Inferior parietal cortex (tissue), 1 donor: ENCODE data around the gene PLEKHA8.

Source experiments
- DNase-seq: peaks from one replicate; pipeline ENCODE4 v3.0.0-alpha.2; 2016; ENCODE audit errors: extremely low spot score

PLEKHA8 gene

GRCh38 chr7:30102281-30102680 lies 74.1 kb downstream of the PLEKHA8 start:
- DNase-seq, result no peak

GRCh38 chr7:30104157-30104556 lies 75.9 kb downstream of the PLEKHA8 start:
- DNase-seq, result no peak

- DNase-seq, result no peak
Measured at GRCh38 chr7:30112103-30112713, 84.0 kb downstream of the PLEKHA8 start.

- DNase-seq, result no peak
Measured at GRCh38 chr7:30113144-30113543, 84.9 kb downstream of the PLEKHA8 start.

GRCh38 chr7:30114536-30115238 lies 86.5 kb downstream of the PLEKHA8 start:
- no peak for DNase-seq

- DNase-seq, result no peak
Measured at GRCh38 chr7:30115709-30116297, 87.6 kb downstream of the PLEKHA8 start.

GRCh38 chr7:30116771-30117170 lies 88.6 kb downstream of the PLEKHA8 start:
- DNase-seq, result no peak

- DNase-seq, result no peak
Measured at GRCh38 chr7:30117896-30118295, 89.7 kb downstream of the PLEKHA8 start.

- no peak for DNase-seq
Measured at GRCh38 chr7:30119890-30120577, 91.8 kb downstream of the PLEKHA8 start.

GRCh38 chr7:30133736-30134610 lies 105.8 kb downstream of the PLEKHA8 start:
- DNase-seq, result no peak

GRCh38 chr7:30134611-30135300 lies 106.5 kb downstream of the PLEKHA8 start, which contains the start of gene MTURN:
MTURN (plus strand) TSS chr7:30134986; CDS start chr7:30135137, 151 bp downstream.
- DNase-seq, result peak; percentile 84

GRCh38 chr7:30135301-30136116 lies 107.3 kb downstream of the PLEKHA8 start:
- peak; percentile 75 for DNase-seq

- no peak for DNase-seq
Measured at GRCh38 chr7:30136117-30136731, 108.0 kb downstream of the PLEKHA8 start.

- no peak for DNase-seq
Measured at GRCh38 chr7:30136743-30137485, 108.7 kb downstream of the PLEKHA8 start.

GRCh38 chr7:30139836-30140384 lies 111.7 kb downstream of the PLEKHA8 start:
- DNase-seq, result no peak

- DNase-seq, result no peak
Measured at GRCh38 chr7:30140456-30140855, 112.2 kb downstream of the PLEKHA8 start.

GRCh38 chr7:30142710-30143109 lies 114.5 kb downstream of the PLEKHA8 start:
- DNase-seq, result no peak

- no peak for DNase-seq
Measured at GRCh38 chr7:30143748-30144251, 115.6 kb downstream of the PLEKHA8 start.
